Aorta (tissue), 5 donors: Measurements from ENCODE around the gene G6PC1. TPM values are rescaled to one million over a fixed set of nuclear protein-coding genes. Genes with fewer than 3 reads are reported as not detected.
"Not testable (repeated sequence)": the region's sequence is repeated elsewhere in the genome, so short reads cannot be mapped to it uniquely, and the experiment has no call there.

Source experiments
- ATAC-seq: fragments of 200-7000 bp; cut with Tn5 transposase; one replicate; pipeline ENCODE4 v1.9.1; 2022; ENCODE audit warnings: moderate library complexity; ENCODE audit not compliant: low FRiP score
- DNase-seq, 2 donors: peaks; one replicate each; pipeline ENCODE4 v3.0.0-alpha.2; 2020
- H3K27ac ChIP-seq, 2 donors: one replicate each; pipeline ENCODE4 v1.5.1; 2013; ENCODE audit warnings: low read length in 2 of 2, mild to moderate bottlenecking in 2 of 2, moderate library complexity in 2 of 2, control low read depth in 1 of 2, inconsistent platforms in 1 of 2, low read depth in 1 of 2
- H3K27me3 ChIP-seq, 2 donors: one replicate each; pipeline ENCODE4 v1.6.1; 2013; ENCODE audit warnings: control low read depth in 1 of 2, low read length in 1 of 2, mild to moderate bottlenecking in 1 of 2, moderate library complexity in 1 of 2; ENCODE audit not compliant: insufficient read depth in 2 of 2, control insufficient read depth in 1 of 2
- H3K36me3 ChIP-seq, 2 donors: one replicate each; pipeline ENCODE4 v1.6.1; 2013; ENCODE audit warnings: control low read depth in 1 of 2, low read length in 1 of 2, mild to moderate bottlenecking in 1 of 2; ENCODE audit not compliant: insufficient read depth in 2 of 2, control insufficient read depth in 1 of 2
- H3K4me1 ChIP-seq, 2 donors: one replicate each; pipeline ENCODE4 v1.6.1; 2013; ENCODE audit warnings: low read length in 2 of 2, control low read depth in 1 of 2, mild to moderate bottlenecking in 1 of 2, moderate library complexity in 1 of 2; ENCODE audit not compliant: insufficient read depth in 2 of 2, control insufficient read depth in 1 of 2
- H3K4me3 ChIP-seq, 2 donors: one replicate each; pipeline ENCODE4 v1.5.1; 2013; ENCODE audit warnings: low read length in 2 of 2, control low read depth in 1 of 2, mild to moderate bottlenecking in 1 of 2
- H3K9me3 ChIP-seq: one replicate; pipeline ENCODE4 v1.6.1; 2013; ENCODE audit warnings: mild to moderate bottlenecking, low read length; ENCODE audit not compliant: control insufficient read depth
- WGBS, 2 donors: extraction: QIAGEN DNeasy Blood & Tissue Kit; methylation state at CpG; one replicate each; pipeline ENCODE4 v1.1.7; 2013; 5-methylcytosine and 5-hydroxymethylcytosine counted together
- intact Hi-C, 2 donors: fragments of 100-400 bp; cut with DNase I; formaldehyde crosslinking; loops; one replicate each; pipeline versions ENCODE4 v1.14.2 to v1.15.0; 2022
- polyA plus RNA-seq, 2 donors: library from polyadenylated mRNA; stranded (reverse); fragments of 200-250 nt; gene quantifications; one replicate each; pipeline ENCODE4 v1.2.3, GENCODE V29; 2013
- total RNA-seq, 2 donors: library from RNA; stranded (reverse); fragmentation: NEBNext Ultra II Directional; extraction: Animal tissue kit (Norgen Biotek cat#: 25700); gene quantifications; one replicate each; pipeline ENCODE4 v1.2.1, GENCODE V29; 2021
- donor health status: healthy with polysubstance abuse.
- donor health status: Bipolar disorder and iron deficiency.
- donor health status: DM: no; HTN: no; CAD: no.
- donor health status: DM: no; HTN: no; CAD: no.
- donor health status: DM: yes; HTN: yes; CAD: no.

G6PC1 gene
- total and polyA plus RNA-seq, 4 donors = 3.0 TPM; not detected in 3

DNA sequence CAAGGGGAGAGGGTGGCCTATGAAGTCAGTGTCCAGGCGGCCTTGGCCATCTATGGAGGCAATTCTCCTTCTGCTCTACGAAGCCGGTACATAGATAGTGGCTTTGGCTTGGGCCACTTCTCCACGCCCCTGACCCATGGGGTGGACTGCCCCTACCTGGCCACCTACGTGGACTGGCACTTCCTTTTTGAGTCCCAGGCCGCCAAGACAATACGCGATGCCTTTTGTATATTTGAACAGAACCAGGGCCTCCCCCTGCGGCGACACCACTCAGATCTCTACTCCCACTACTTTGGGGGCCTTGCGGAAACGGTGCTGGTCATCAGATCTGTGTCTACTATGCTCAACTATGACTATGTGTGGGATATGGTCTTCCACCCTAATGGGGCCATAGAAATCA lies 32.3 kb upstream of the G6PC1 start:
- WGBS, 2 donors = 95 to 98% methylated on average over 12 of the region's 12 CpGs
- Histone ChIP-seq H3K4me3 (no peak overlapping the region), H3K4me1 (no peaks in the 10 kb centered on the region), H3K27me3 (no peaks in the 10 kb centered on the region), H3K36me3 (no peaks in the 10 kb centered on the region), H3K9me3 (no peaks in the 10 kb centered on the region), H3K27ac (no peak overlapping the region)
- no peak for DNase-seq
- intact Hi-C loops = no loop called here
- ATAC-seq = no peak

GRCh38 chr17:42871647-42872046 lies 29.0 kb upstream of the G6PC1 start:
- WGBS, 2 donors = 95 to 96% methylated on average over 4 of the region's 4 CpGs
- intact Hi-C loops = no loop called here
- DNase-seq (no peak), ATAC-seq (no peak)
- no peaks in the 10 kb centered on the region for H3K27me3 ChIP-seq
- no peak overlapping the region for H3K4me3 ChIP-seq
- no peak overlapping the region for H3K27ac ChIP-seq
- no peaks in the 10 kb centered on the region for H3K4me1 ChIP-seq
- no peaks in the 10 kb centered on the region for H3K36me3 ChIP-seq
- H3K9me3 ChIP-seq = no peaks in the 10 kb centered on the region

DNA sequence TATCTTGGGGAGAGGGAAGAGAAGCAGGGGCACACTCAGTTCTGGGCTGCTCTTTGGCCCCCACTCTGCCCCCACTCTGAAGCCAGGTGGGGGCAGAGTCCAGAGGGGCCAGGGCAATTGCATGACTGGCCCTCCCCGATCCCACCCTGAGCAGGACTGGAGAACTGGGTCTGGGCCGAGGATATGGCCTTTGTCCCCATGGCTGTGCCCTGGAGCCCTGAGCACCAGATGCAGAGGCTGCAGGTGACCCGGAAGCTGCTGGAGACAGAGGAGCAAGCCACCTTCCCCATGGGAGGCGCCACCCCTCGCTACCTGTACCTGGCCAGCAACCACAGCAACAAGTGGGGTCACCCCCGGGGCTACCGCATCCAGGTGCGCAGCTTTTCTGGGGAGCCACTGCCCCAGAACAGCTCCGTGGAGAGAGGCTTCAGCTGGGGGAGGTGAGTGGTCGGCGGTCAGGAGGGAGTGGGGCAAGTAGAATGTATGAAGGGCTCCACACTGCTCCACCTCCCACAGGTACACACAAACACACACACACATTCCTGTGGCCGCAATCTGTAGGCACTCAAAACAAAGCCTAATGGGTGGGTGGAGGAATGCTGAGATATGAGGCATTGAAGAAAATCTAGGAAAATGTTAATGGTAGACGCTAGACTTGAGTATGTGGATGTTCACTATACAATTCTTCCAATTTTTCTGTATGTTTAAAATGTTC lies 28.2 kb upstream of the G6PC1 start:
- Histone ChIP-seq H3K4me1 (no peaks in the 10 kb centered on the region), H3K27ac (no peak overlapping the region), H3K4me3 (no peak overlapping the region), H3K9me3 (no peaks in the 10 kb centered on the region), H3K36me3 (no peaks in the 10 kb centered on the region), H3K27me3 (no peaks in the 10 kb centered on the region)
- WGBS, 2 donors = 92 to 93% methylated on average over 13 of the region's 13 CpGs
- DNase-seq (no peak), ATAC-seq (no peak)
- intact Hi-C loops = no loop called here

DNA sequence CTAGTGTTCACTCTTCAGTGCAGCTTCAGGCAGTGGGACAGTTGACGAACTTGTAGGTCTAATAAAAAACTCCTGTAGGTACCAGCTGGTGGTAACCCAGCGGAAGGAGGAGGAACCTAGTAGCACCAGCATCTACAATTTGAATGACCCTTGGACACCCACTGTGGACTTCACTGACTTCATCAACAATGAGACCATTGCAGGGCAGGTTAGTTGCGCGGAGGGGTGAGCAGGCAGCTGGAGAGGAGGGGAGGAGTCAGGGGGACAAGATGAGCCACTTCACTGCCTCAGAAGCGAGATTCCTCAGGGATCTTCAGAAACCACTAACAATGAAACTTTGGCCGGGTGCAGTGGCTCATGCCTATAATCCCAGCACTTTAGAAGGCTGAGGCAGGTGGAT lies 27.3 kb upstream of the G6PC1 start:
- Histone ChIP-seq H3K27me3 (no peaks in the 10 kb centered on the region), H3K4me1 (no peaks in the 10 kb centered on the region), H3K36me3 (no peaks in the 10 kb centered on the region), H3K4me3 (no peak overlapping the region), H3K27ac (no peak overlapping the region), H3K9me3 (no peaks in the 10 kb centered on the region)
- DNase-seq (no peak), ATAC-seq (no peak)
- intact Hi-C loops = no loop called here
- WGBS, 2 donors = 88 to 92% methylated on average over 6 of the region's 6 CpGs

DNA sequence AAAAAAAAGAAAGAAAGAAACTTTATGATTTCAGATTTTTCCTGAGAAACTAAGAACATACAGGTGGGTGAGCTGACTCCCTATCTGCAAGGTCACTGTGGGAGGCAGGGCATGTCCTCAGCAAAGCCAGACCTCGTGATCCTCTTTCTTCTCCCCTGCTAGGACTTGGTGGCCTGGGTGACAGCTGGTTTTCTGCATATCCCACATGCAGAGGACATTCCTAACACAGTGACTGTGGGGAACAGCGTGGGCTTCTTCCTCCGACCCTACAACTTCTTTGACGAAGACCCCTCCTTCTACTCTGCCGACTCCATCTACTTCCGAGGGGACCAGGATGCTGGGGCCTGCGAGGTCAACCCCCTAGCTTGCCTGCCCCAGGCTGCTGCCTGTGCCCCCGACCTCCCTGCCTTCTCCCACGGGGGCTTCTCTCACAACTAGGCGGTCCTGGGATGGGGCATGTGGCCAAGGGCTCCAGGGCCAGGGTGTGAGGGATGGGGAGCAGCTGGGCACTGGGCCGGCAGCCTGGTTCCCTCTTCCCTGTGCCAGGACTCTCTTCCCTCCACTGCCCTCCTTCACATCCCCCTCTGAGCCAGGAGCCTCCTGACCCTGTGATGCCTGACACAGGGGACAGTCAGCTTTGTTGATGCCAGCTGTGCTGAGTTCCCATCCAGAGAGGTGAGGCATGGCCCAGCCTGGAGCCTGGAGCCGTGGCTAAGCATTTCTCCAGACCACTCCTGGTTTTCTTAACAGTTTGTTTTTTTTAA lies 26.5 kb upstream of the G6PC1 start:
- 82 to 91% methylated on average over 6 to 9 of the region's 12 CpGs for WGBS, 2 donors
- H3K36me3 ChIP-seq, H3K27ac ChIP-seq, DNase-seq, ATAC-seq, intact Hi-C loops, H3K4me3 ChIP-seq, H3K9me3 ChIP-seq, H3K4me1 ChIP-seq, H3K27me3 ChIP-seq: not testable (repeated sequence)

GRCh38 chr17:42877037-42877436 lies 23.6 kb upstream of the G6PC1 start:
- ATAC-seq = no peak
- WGBS, 2 donors = 97 to 98% methylated on average over 10 of the region's 10 CpGs
- Histone ChIP-seq H3K36me3 (no peaks in the 10 kb centered on the region), H3K4me1 (no peaks in the 10 kb centered on the region), H3K27me3 (no peaks in the 10 kb centered on the region), H3K4me3 (no peak overlapping the region), H3K27ac (no peak overlapping the region), H3K9me3 (no peaks in the 10 kb centered on the region)
- intact Hi-C loops = no loop called here
- DNase-seq = no peak

GRCh38 chr17:42878123-42878880 lies 22.3 kb upstream of the G6PC1 start:
- ATAC-seq = no peak

GRCh38 chr17:42878924-42879595 lies 21.5 kb upstream of the G6PC1 start:
- ATAC-seq = no peak
- no peaks in the 10 kb centered on the region for H3K27me3 ChIP-seq
- no peak overlapping the region for H3K27ac ChIP-seq
- H3K4me1 ChIP-seq = no peaks in the 10 kb centered on the region
- DNase-seq = no peak
- 88 to 89% methylated on average over 8 of the region's 8 CpGs for WGBS, 2 donors
- H3K36me3 ChIP-seq = no peaks in the 10 kb centered on the region
- H3K4me3 ChIP-seq = no peak overlapping the region
- intact Hi-C loops = no loop called here
- no peaks in the 10 kb centered on the region for H3K9me3 ChIP-seq

More at GRCh38 chr17:42878123-42878880, 22.3 kb upstream of the G6PC1 start:
- no peaks in the 10 kb centered on the region for H3K36me3 ChIP-seq
- no peaks in the 10 kb centered on the region for H3K4me1 ChIP-seq
- intact Hi-C loops = no loop called here
- no peaks in the 10 kb centered on the region for H3K27me3 ChIP-seq
- no peak overlapping the region for H3K4me3 ChIP-seq
- no peak overlapping the region for H3K27ac ChIP-seq
- no peaks in the 10 kb centered on the region for H3K9me3 ChIP-seq
- no peak for DNase-seq
- WGBS, 2 donors = 68 to 69% methylated on average over 13 of the region's 13 CpGs
